Measurements from ENCODE around the gene COPG2. TPM values are rescaled to one million over a fixed set of nuclear protein-coding genes. Genes with fewer than 3 reads are reported as not detected.
"Not testable (repeated sequence)": the region's sequence is repeated elsewhere in the genome, so short reads cannot be mapped to it uniquely, and the experiment has no call there.

The COPG2 gene
- total RNA-seq, 1 donor from 2014 or later: 18.2 TPM

DNA sequence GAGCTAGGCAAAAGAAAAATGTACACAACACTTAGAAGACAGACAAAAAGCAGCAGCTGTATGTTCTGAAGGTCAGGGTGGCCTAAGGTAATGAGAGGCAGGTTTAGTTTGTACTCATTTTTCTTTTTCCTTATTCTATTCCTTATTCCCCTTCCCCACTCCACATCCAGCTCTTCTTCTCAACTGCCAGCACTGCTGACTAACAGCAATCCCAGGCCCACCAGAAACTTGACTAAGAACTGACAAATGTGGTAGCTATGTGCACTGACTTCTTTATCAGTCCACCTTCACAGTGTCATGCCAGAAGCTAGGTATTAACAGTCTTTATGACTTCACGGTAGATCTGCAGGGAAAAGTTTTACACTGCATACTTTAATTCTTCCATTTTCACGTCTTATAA is 6.1 kb downstream of the COPG2 start:
- intact Hi-C loops (cut with DNase I): no loop called here
- DNase-seq: no peak
- ATAC-seq (ENCODE audit: poor library complexity): no peak

DNA sequence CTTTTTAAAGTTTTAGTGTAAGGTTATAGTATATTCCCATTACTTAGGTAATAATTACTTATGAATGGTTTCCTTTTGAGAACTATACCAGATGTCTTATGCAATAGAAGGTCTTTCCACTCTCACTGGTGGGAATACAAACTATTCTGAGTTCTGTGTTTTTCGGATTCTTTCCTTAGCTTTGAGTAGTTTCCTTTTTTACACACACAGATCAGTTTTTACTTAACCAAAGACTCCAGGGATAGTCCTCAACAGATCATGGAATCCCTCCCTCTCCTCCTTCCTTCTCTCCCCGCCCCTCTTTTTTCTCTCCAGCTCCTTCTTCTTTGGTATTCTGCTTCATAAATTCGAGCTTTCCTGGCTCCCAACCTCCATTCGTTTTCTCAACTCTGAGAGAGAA is 13.3 kb downstream of the COPG2 start:
- intact Hi-C loops (cut with DNase I): no loop called here
- ATAC-seq (ENCODE audit: poor library complexity): no peak
- DNase-seq: no peak

DNA sequence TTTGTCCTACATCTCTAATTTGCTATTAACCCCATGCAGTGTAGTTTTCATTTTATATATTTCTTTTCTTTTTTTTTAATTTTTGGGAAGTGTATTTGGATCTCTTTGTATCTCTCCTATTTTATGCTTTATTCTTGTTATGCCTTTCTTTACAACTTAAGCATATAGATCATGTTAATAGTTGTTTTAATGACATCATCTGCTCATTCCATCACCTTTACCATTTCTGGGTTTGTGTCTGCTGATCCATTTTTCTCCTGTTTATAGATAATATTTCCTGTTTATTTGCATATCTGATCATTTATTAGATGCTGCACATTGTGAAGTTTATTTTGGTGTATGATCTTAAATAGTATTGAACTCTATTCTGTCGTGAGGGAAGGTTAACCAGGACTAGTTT is 13.7 kb downstream of the COPG2 start:
- ATAC-seq (ENCODE audit: poor library complexity) (no peak), DNase-seq (no peak)
- intact Hi-C loops (cut with DNase I): no loop called here

DNA sequence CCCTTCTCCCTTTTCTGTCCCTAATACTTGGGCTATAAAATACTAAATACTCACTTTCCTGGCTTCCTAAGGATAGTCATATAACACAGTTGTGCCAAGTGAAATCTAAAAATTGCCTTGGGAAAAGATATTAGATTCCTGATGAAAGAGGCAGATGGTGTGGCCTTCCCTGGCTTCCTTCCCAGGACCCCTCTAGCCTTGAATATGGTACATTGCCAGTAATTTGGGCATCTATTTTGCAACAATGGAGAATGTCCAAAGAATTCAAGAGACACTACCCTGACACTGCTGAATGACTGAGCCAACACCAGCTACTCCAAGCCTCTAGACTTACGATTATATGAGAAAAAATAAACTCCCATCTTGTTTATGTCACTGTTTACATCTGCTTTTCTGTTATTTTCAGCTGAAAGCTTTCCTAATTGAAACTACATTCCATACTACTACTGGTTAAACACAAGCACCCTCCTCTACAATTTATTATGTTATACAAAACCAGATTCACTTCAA is 17.9 kb downstream of the COPG2 start:
- ATAC-seq (ENCODE audit: poor library complexity) (no peak), DNase-seq (no peak)
- intact Hi-C loops (cut with DNase I): no loop called here

DNA sequence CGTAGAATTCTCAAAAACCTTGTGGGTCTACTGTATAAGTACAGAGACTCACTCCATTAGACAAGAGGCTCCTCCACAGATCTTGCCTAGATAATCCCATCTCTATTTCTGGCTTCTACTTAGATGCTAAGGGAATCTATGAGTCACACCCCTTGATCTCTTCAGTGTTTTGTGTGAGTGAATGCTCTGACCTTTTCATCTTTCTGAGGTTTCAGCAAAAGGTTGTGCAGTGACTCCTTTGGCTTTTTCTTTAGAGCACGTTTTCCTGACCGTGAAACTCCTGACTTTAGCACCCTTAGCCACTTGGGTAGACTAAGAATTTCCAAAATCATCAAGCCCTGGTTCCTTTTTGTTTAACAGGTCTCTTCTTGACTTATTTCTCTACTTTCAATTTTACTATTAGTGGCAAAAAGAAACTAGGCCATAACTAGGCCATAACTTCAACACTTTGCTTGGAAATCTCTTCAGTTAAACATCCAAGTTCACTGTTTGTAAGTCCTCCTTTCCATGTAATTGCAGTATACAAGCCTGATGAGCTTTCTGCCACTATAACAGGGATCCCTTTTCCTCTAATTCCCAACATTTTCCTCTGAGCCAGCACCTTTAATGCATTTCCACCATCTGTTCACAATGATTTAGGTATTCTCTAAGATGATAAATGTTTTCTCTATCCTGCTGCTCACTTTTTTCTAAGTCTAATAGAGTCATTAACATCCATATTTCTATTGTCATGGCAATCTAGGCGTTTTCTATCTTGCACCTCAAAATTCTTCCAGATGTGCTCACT is 19.4 kb downstream of the COPG2 start:
- DNase-seq: no peak
- ATAC-seq (ENCODE audit: poor library complexity): no peak
- intact Hi-C loops (cut with DNase I): no loop called here

DNA sequence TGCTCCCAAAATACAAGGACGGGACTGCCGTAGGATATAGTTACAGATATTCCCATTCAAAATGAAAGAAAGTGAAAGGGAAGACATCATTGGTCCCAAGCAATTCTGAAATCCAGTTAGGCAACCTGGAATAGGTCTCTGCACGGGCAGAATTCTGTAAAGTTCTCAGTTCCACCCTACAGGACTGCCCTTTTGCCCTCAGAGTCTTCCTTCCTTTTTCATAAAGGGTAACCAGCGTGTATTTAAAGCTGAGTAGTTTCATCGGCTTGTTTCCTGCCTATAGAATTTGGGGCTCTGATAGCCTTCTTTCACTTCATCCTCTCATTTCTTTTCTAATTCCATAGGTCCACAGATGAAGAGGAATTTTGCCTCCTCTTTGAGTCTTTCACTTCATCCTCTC is 20.0 kb downstream of the COPG2 start:
- ATAC-seq (ENCODE audit: poor library complexity): no peak
- intact Hi-C loops (cut with DNase I): no loop called here
- DNase-seq: no peak

DNA sequence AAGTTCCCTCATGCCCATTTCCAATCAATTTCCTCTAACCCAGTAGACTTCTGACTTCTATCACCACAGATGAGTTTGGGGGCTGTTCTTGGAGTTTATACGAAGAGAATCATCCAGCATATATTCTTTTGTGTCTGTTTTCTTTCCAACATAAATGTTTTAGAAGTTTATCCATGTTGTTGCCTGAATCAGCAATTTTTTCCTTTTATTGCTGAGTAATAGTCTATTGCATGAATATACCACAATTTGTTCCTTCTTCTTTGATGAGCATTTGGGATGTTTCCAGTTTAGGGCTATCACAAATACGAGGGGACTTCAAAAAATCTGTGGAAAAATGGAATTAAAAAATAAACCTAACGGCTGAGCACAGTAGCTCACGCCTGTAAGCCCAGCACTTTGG is 26.2 kb downstream of the COPG2 start:
- ATAC-seq (ENCODE audit: poor library complexity) (no peak), DNase-seq (no peak)
- intact Hi-C loops (cut with DNase I): no loop called here

DNA sequence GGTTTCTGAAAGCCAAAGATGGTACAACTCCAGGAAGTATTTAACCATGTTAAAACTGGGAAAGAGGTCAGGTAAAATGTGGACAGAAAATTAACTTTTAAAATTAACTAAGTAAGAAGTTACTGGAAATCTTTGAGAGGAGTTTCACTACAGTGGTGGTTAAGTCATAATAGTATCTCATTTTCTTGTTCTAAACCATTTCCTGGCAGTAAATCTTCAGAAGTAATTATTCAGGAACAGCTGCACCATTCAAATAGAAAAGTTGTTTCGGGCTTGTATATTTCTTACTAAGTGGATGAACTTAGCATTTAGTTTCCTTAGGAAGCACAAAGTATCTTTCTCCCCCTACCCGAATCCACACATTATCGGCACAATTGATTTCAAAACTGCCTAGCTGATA is 27.1 kb downstream of the COPG2 start:
- DNase-seq: no peak
- intact Hi-C loops (cut with DNase I): no loop called here
- no peak for ATAC-seq (ENCODE audit: poor library complexity)

DNA sequence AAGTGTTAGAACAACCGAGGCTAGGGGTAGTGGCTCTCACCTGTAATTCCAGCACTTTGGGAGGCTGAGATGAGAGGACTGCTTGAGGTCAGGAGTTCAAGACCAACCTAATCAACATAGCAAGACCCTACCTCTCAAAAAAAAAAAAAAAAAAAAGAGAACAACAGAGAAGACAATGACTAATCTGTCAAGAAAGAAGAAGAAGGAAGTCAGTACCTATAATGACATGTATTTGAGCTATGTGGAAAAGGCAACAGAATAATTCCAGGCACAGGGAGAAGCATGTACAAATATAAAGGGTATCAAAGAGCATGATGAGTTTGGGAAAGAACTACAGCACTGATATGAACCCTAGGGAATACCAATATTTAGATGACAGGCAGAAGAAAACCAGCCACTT is 27.5 kb downstream of the COPG2 start:
- ATAC-seq (ENCODE audit: poor library complexity): no peak
- intact Hi-C loops (cut with DNase I): no loop called here
- no peak for DNase-seq

DNA sequence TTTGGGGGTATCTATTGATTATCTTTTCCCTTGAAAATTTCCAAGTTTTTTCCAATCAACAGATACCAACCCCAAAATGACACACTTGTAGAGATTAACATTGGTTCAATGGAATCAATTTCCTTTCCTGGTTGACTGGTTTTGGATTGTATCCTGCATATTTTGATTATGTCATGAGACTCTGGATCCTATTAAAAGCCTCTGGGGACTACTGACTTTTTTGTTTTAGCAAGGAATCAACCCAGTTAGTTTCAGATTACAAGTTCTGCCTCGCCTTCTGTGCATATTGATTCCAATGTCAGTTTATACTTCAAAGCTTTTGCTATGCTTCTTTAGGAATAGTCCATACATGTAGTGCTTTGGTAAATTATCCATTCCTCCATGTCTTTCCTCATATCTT is 29.2 kb downstream of the COPG2 start:
- intact Hi-C loops (cut with DNase I): no loop called here
- ATAC-seq (ENCODE audit: poor library complexity) (no peak), DNase-seq (no peak)

DNA sequence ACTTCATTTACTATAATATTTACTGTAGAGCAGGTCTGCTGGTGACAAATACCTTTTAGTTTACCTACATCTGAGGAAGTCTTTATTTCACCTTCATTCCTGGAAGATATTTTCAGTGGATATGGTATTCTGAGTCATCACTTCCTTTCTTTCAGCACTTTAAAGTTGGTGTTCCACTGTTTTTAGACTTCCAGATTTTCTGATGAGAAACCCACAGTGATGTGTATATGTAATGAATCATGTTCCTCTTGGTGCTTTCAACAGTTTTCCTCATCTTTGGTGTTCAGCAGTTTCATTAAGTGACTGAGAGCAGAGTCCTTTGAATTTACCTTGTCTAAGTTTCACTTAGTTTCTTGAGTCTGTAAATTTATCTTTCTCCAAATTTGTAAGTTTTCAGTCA is 36.4 kb downstream of the COPG2 start:
- ATAC-seq (ENCODE audit: poor library complexity): no peak
- no peak for DNase-seq
- intact Hi-C loops (cut with DNase I): no loop called here

DNA sequence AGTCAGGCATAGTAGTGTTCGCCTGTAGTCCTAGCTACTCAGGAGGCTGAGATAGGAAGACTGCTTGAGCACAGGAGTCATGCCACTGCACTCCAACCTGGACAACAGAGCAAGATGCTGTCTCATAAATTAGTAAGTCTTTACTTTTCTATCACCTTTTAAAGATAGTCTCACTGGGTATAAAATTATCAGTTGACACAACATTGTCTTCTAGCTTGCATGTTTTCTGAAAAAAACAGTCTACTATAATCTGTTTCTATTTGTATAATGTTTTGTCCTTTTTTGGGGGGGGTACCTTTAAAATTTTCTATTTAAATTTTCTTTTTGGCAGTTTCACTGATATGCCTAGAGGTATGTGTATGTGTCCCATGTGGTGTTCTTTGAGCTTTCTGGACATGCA is 39.6 kb downstream of the COPG2 start:
- intact Hi-C loops (cut with DNase I): no loop called here
- ATAC-seq (ENCODE audit: poor library complexity): no peak
- DNase-seq: no peak

DNA sequence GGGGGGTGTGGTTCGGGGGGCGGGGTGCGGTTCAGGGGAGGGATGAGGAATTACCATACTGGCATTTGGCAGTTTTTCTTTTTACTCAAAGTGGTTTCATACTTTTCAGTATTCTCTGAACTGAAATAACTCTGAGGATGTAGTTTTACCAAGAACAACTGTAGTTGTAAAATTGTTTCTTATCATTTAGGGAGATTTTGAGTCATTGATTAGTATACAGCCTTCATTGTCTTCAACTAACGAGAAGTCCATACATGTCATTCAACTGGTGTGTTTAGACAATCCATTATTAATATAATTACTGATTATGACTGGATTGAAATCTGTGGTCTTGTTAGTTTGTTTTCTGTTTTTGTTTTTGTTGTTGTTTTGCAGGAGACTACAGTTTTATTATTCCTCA is 40.8 kb downstream of the COPG2 start:
- DNase-seq (no peak), ATAC-seq (ENCODE audit: poor library complexity) (no peak)
- intact Hi-C loops (cut with DNase I): no loop called here

DNA sequence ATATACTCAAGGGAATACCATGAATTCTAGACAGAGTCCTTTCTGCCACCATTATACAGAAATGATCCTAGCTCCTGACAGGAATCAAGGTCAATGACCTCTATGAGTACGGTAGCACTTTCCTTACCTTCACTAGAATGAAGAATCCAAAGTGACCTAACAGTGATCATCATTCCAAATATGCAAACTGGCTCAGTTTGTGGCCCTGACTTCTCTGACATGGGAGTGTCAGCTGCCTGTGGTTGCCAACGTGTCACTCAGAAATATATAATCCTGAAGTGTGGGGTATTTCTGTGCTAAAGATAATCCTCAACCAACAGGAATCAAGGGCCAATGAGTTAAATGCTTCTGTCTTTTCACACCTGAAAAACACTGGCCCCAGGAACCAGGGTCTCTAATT is 45.7 kb downstream of the COPG2 start:
- DNase-seq (no peak), ATAC-seq (ENCODE audit: poor library complexity) (no peak)
- intact Hi-C loops (cut with DNase I): no loop called here

DNA sequence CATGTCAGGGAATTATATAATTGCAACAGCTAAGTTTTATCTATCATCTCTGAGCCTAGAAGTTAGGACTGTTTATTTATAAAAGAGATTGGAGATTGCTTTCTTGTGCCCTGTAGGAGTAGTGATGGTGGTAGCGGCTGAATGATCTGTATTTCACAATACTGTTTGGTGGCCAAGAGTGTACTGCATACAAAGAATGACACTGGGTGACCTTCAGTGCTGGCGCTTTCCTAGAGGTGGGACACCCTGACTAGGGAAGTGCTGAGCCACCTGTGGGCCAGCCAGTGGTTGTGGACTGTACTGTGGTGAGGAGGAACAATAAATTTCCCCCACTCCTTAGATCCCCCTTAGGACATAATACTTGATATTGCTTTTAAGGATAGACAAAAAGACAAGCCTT is 53.0 kb downstream of the COPG2 start:
- intact Hi-C loops (cut with DNase I): no loop called here
- peak; percentile 43 for DNase-seq
- peak; percentile 94 for ATAC-seq (ENCODE audit: poor library complexity)

DNA sequence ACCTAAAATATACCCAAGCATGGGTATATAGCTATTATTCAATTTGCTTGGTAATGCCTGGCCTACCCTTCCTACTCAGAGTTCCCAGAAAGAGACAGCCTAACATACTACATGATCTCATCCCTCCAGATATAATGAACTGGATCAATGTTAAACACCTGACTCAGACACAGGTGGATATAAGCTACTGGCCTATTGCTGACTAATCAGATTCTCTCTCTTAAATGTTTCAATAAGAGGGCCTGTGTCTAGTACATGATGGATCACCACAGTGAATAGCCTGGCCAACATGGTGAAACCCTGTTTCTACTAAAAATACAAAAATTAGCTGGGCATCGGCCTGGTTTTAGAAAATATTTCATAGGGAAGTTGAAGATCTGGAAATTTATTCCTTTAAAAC is 54.1 kb downstream of the COPG2 start:
- no peak for DNase-seq
- intact Hi-C loops (cut with DNase I): no loop called here
- no peak for ATAC-seq (ENCODE audit: poor library complexity)

DNA sequence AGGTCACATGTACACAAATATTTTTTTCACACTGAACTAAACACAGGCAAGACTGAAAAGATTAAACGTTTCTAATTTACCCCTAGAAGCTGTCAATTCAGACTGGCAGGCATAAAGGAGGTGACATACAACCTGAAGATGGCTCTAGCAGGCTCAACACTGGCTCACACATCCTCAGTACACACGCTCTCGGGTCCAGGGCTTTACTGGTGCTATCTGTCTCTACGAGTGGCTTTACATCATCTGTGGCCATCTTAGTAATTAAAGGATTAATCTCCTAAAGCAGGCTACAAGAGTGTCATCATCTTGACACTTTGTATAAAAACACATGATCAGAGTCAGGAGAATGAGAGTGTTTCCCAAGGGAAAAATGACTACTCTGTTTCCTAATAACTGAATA is 57.3 kb downstream of the COPG2 start:
- intact Hi-C loops (cut with DNase I): no loop called here
- no peak for ATAC-seq (ENCODE audit: poor library complexity)
- DNase-seq: no peak

DNA sequence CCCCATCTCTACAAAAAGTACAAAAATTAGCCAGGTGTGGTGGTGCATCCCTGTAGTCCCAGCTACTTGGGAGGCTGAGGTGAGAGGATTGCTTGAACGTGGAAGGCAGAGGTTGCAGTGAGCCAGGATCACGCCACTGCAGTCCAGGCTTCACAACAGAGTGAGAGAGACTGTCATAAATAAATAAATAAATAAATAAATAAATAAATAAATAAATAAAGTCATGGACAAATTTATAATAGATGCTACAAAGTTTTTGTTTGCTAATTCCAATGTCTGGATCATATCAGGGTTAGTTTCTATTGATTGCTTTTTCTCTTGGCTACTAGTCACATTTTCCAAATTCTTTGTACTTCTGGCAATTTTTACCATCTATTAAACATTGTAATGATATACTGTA is 61.5 kb downstream of the COPG2 start:
- intact Hi-C loops (cut with DNase I); DNase-seq; ATAC-seq (ENCODE audit: poor library complexity): not testable (repeated sequence)

DNA sequence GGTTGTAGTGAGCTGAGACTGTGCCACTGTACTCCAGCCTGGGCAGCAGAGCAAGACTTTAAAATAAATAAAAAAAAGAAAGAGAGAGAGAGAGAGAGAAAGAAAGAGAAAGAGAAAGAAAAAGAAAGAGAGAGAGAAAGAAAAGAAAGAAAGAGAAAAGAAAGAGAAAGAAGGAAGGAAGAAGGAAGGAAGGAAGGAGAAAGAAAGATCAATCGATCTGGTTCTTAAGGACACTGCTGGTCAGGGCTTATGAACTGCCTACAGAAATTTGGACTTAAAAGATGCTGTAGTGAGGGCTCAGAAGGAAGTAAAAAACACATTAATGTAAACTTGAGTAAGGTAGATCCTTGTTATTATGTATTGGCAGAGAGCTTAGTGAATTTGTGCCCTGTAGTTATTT is 62.4 kb downstream of the COPG2 start:
- ATAC-seq (ENCODE audit: poor library complexity) (no peak), DNase-seq (no peak)

DNA sequence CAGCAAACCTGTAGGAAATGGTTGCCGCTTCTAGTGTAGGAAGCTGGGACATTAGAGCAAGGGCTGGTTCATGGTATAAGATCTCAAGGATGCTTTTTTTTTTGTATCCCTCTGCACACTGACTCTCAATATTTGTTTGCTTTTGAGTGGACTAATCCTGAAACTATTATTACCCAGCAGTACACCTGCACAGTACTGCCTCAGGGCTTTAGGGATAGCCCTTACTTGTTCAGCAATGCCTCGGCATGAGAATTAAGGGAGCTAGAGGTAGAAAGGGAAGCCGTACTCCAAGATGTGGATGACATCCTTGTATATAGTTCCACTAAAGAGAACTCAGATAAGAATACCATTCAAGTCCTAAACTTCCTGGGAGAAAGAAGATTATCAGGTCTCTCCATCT is 70.5 kb downstream of the COPG2 start:
- intact Hi-C loops (cut with DNase I): no loop called here
- DNase-seq: no peak

More for the DNA sequence above, 62.4 kb downstream of the COPG2 start:
- intact Hi-C loops (cut with DNase I): no loop called here

DNA sequence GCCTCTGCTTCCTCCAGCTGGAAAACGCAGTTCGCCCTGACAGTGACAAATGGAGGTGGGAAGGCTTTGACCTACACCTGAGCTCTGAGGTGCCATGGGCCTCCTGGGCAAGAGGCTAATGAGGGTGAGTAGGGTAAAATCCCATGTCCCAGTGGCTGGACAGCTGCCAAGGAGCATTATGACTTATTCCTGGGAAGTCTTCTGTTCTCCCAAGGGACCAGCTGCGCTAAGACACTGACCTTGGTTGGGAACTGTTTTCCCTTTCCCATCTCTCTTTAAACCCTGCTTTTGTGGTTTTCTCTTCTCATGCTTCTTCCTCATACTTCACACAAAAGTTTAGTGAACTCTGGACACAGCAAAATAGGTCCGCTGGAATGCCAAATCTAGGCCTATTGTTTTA is 72.6 kb downstream of the COPG2 start:
- no peak for DNase-seq
- ATAC-seq (ENCODE audit: poor library complexity): no peak
- intact Hi-C loops (cut with DNase I): no loop called here

More for the DNA sequence above, 70.5 kb downstream of the COPG2 start:
- no peak for ATAC-seq (ENCODE audit: poor library complexity)
